ENCODE results near the gene ART1.

DNA sequence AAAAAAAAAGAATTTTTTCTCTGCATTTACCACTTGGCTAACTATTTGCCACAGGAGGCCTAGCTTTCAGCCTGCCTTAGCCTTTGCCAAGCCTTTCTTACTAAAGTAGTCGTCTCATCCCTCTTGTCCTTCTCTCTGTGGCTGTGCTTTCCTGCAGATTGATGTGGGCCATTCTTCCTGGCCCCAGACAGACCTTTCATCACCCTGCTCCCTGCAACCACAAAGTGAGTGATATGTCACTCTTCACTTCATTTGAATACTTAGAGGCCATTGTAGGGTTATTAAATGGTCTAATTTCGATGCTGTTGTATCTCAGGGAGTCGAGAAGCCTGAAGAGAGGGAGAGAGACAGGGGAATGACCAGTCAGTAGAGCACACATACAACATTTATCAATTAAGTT lies 40.8 kb upstream of the ART1 start:
- TF ChIP-seq, protein P1, sequence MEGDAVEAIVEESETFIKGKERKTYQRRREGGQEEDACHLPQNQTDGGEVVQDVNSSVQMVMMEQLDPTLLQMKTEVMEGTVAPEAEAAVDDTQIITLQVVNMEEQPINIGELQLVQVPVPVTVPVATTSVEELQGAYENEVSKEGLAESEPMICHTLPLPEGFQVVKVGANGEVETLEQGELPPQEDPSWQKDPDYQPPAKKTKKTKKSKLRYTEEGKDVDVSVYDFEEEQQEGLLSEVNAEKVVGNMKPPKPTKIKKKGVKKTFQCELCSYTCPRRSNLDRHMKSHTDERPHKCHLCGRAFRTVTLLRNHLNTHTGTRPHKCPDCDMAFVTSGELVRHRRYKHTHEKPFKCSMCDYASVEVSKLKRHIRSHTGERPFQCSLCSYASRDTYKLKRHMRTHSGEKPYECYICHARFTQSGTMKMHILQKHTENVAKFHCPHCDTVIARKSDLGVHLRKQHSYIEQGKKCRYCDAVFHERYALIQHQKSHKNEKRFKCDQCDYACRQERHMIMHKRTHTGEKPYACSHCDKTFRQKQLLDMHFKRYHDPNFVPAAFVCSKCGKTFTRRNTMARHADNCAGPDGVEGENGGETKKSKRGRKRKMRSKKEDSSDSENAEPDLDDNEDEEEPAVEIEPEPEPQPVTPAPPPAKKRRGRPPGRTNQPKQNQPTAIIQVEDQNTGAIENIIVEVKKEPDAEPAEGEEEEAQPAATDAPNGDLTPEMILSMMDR (IDR thresholded peaks at IDR 0.05): no peak
- no peak for TF ChIP-seq POLR2A (IDR thresholded peaks at IDR 0.05)

Data from testis (tissue), 2 donors.